Ovary (tissue), 3 donors: Measurements from ENCODE around the gene TAF11L2.

Source experiments
- CTCF ChIP-seq, 3 donors: fragments of 450-650 bp in 2 of 3; fragments of 200-600 bp in 1 of 3; IDR thresholded peaks; one replicate each; pipeline versions ENCODE4 v1.5.1 to v1.8.0; 2016 to 2022; ENCODE audit warnings: antibody characterized with exemption in 3 of 3, mild to moderate bottlenecking in 1 of 3
- EP300 ChIP-seq: sonication (generic); formaldehyde crosslinking; IDR thresholded peaks from one replicate; pipeline ENCODE4 v1.6.1; 2017; ENCODE audit warnings: antibody characterized with exemption
- POLR2A ChIP-seq: fragments of 450-650 bp; IDR thresholded peaks from one replicate; pipeline ENCODE4 v1.6.1; 2017; ENCODE audit warnings: antibody characterized with exemption, mild to moderate bottlenecking, moderate library complexity
- donor health status: DM: no; HTN: no; CAD: no.

GRCh38 chr5:17487174-17487512, 10.9 kb upstream of the TAF11L2 start:
- TF ChIP-seq EP300 (no peak), CTCF (IDR thresholded peaks at IDR 0.05) (no peak), POLR2A (no peak)
